ENCODE results near the gene GNAO1. TPM values are rescaled to one million over a fixed set of nuclear protein-coding genes. Genes with fewer than 3 reads are reported as not detected.

GNAO1 gene
- total RNA-seq, 2 experiments from 2014 or later, result 1.5 to 2.3 TPM

GRCh38 chr16:56221995-56222394, 30.7 kb downstream of the GNAO1 start:
- ChIA-PET POLR2A (interaction anchor here (0.7 kb wide), 1 partner anchor 111 kb away, joined by 4 read pairs; no protein-coding TSS in a partner anchor), CTCF (no interaction called here)
- H3K36me3 Mint-ChIP-seq (ENCODE audit: low read depth), result no peaks in the 10 kb centered on the region
- no peak overlapping the region for H3K27ac Mint-ChIP-seq
- no peak overlapping the region for H3K4me3 Mint-ChIP-seq
- DNase-seq (no peak), ATAC-seq (no peak)
- H3K9me3 Mint-ChIP-seq (ENCODE audit: low read depth), result no peaks in the 10 kb centered on the region
- intact Hi-C loops (cut with DNase I, micrococcal nuclease), result no loop called here
- no peaks in the 10 kb centered on the region for H3K27me3 Mint-ChIP-seq
- H3K4me1 Mint-ChIP-seq, result peaks cover 21% of the 10 kb centered on the region

- ChIA-PET CTCF (interaction anchor here (1.3 kb wide), 1 partner anchor 14 kb away, joined by 4 read pairs; no protein-coding TSS in a partner anchor), POLR2A (no interaction called here)
- no peak overlapping the region for H3K4me3 Mint-ChIP-seq
- ATAC-seq (no peak), DNase-seq (no peak)
- H3K9me3 Mint-ChIP-seq (ENCODE audit: low read depth), result no peaks in the 10 kb centered on the region
- no peaks in the 10 kb centered on the region for H3K36me3 Mint-ChIP-seq (ENCODE audit: low read depth)
- H3K27me3 Mint-ChIP-seq, result no peaks in the 10 kb centered on the region
- intact Hi-C loops (cut with DNase I, micrococcal nuclease), result no loop called here
- H3K27ac Mint-ChIP-seq, result no peak overlapping the region
- H3K4me1 Mint-ChIP-seq, result peaks cover 25% of the 10 kb centered on the region
Measured at GRCh38 chr16:56222474-56222997, 31.2 kb downstream of the GNAO1 start.

- POLR2A ChIA-PET, result no interaction called here
- intact Hi-C loops (cut with DNase I, micrococcal nuclease), result no loop called here
- no peaks in the 10 kb centered on the region for H3K9me3 Mint-ChIP-seq (ENCODE audit: low read depth)
- H3K27ac Mint-ChIP-seq, result no peak overlapping the region
- ATAC-seq (no peak), DNase-seq (no peak)
- no peaks in the 10 kb centered on the region for H3K36me3 Mint-ChIP-seq (ENCODE audit: low read depth)
- H3K27me3 Mint-ChIP-seq, result no peaks in the 10 kb centered on the region
- peaks cover 30% of the 10 kb centered on the region for H3K4me1 Mint-ChIP-seq
- H3K4me3 Mint-ChIP-seq, result no peak overlapping the region
- CTCF ChIA-PET, result interaction anchor here (0.7 to 1.2 kb wide), 2 partner anchors 93 to 482 kb away, joined by 5 read pairs; no protein-coding TSS in a partner anchor
Measured at GRCh38 chr16:56225017-56225742, 33.9 kb downstream of the GNAO1 start.

GRCh38 chr16:56226187-56226586, 34.9 kb downstream of the GNAO1 start:
- intact Hi-C loops (cut with DNase I, micrococcal nuclease), result no loop called here
- H3K27ac Mint-ChIP-seq, result no peak overlapping the region
- H3K9me3 Mint-ChIP-seq (ENCODE audit: low read depth), result no peaks in the 10 kb centered on the region
- H3K27me3 Mint-ChIP-seq, result no peaks in the 10 kb centered on the region
- no peak overlapping the region for H3K4me3 Mint-ChIP-seq
- H3K4me1 Mint-ChIP-seq, result peaks cover 30% of the 10 kb centered on the region
- ChIA-PET POLR2A (no interaction called here), CTCF (interaction anchor here (0.7 to 0.8 kb wide), 2 partner anchors 354 to 753 kb away, joined by 3 read pairs; no protein-coding TSS in a partner anchor)
- H3K36me3 Mint-ChIP-seq (ENCODE audit: low read depth), result no peaks in the 10 kb centered on the region
- ATAC-seq (no peak), DNase-seq (peak; percentile 9)

GRCh38 chr16:56226845-56227525, 35.7 kb downstream of the GNAO1 start:
- Mint-ChIP-seq H3K27ac (no peak overlapping the region), H3K36me3 (ENCODE audit: low read depth) (no peaks in the 10 kb centered on the region), H3K9me3 (ENCODE audit: low read depth) (no peaks in the 10 kb centered on the region), H3K4me1 (peaks cover 30% of the 10 kb centered on the region), H3K4me3 (no peak overlapping the region), H3K27me3 (no peaks in the 10 kb centered on the region)
- POLR2A ChIA-PET, result no interaction called here
- intact Hi-C loops (cut with DNase I, micrococcal nuclease), result no loop called here
- DNase-seq (no peak), ATAC-seq (no peak)
- CTCF ChIA-PET, result interaction anchor here (0.7 to 0.8 kb wide), 2 partner anchors 354 to 752 kb away, joined by 3 read pairs; no protein-coding TSS in a partner anchor

- DNase-seq (no peak), ATAC-seq (no peak)
- POLR2A ChIA-PET, result no interaction called here
- Mint-ChIP-seq H3K27me3 (no peaks in the 10 kb centered on the region), H3K4me3 (no peak overlapping the region), H3K36me3 (ENCODE audit: low read depth) (no peaks in the 10 kb centered on the region), H3K9me3 (ENCODE audit: low read depth) (no peaks in the 10 kb centered on the region), H3K27ac (no peak overlapping the region), H3K4me1 (peaks cover 30% of the 10 kb centered on the region)
- intact Hi-C loops (cut with DNase I, micrococcal nuclease), result no loop called here
- CTCF ChIA-PET, result no interaction called here
Measured at GRCh38 chr16:56227936-56228335, 36.6 kb downstream of the GNAO1 start.

- intact Hi-C loops (cut with DNase I, micrococcal nuclease), result no loop called here
- ATAC-seq, result no peak
- POLR2A ChIA-PET, result no interaction called here
Measured at GRCh38 chr16:56228476-56228875, 37.2 kb downstream of the GNAO1 start.

GRCh38 chr16:56233795-56234566, 42.7 kb downstream of the GNAO1 start:
- no peaks in the 10 kb centered on the region for H3K36me3 Mint-ChIP-seq (ENCODE audit: low read depth)
- H3K27ac Mint-ChIP-seq, result no peak overlapping the region
- intact Hi-C loops (cut with DNase I, micrococcal nuclease), result no loop called here
- H3K4me3 Mint-ChIP-seq, result no peak overlapping the region
- no peak for ATAC-seq
- no peaks in the 10 kb centered on the region for H3K9me3 Mint-ChIP-seq (ENCODE audit: low read depth)
- ChIA-PET CTCF (interaction anchor here (0.9 kb wide), 1 partner anchor 290 kb away, joined by 3 read pairs; no protein-coding TSS in a partner anchor), POLR2A (no interaction called here)
- H3K4me1 Mint-ChIP-seq, result no peaks in the 10 kb centered on the region
- no peaks in the 10 kb centered on the region for H3K27me3 Mint-ChIP-seq
- DNase-seq, result no peak

More at GRCh38 chr16:56228476-56228875, 37.2 kb downstream of the GNAO1 start:
- Mint-ChIP-seq H3K4me1 (peaks cover 30% of the 10 kb centered on the region), H3K9me3 (ENCODE audit: low read depth) (no peaks in the 10 kb centered on the region), H3K27ac (no peak overlapping the region), H3K27me3 (no peaks in the 10 kb centered on the region), H3K4me3 (no peak overlapping the region), H3K36me3 (ENCODE audit: low read depth) (no peaks in the 10 kb centered on the region)
- no peak for DNase-seq
- CTCF ChIA-PET, result no interaction called here

GRCh38 chr16:56234737-56235136, 43.4 kb downstream of the GNAO1 start:
- H3K4me3 Mint-ChIP-seq, result no peak overlapping the region
- DNase-seq (no peak), ATAC-seq (no peak)
- H3K27me3 Mint-ChIP-seq, result no peaks in the 10 kb centered on the region
- H3K4me1 Mint-ChIP-seq, result no peaks in the 10 kb centered on the region
- ChIA-PET CTCF (interaction anchor here (0.8 to 0.9 kb wide), 2 partner anchors 17 to 291 kb away, joined by 3 read pairs; no protein-coding TSS in a partner anchor), POLR2A (no interaction called here)
- H3K27ac Mint-ChIP-seq, result no peak overlapping the region
- no peaks in the 10 kb centered on the region for H3K36me3 Mint-ChIP-seq (ENCODE audit: low read depth)
- intact Hi-C loops (cut with DNase I, micrococcal nuclease), result no loop called here
- H3K9me3 Mint-ChIP-seq (ENCODE audit: low read depth), result no peaks in the 10 kb centered on the region

- ATAC-seq, result no peak
- no peak for DNase-seq
- no peak overlapping the region for H3K27ac Mint-ChIP-seq
- no peaks in the 10 kb centered on the region for H3K4me1 Mint-ChIP-seq
- no peaks in the 10 kb centered on the region for H3K36me3 Mint-ChIP-seq (ENCODE audit: low read depth)
- POLR2A ChIA-PET, result no interaction called here
- CTCF ChIA-PET, result no interaction called here
- H3K9me3 Mint-ChIP-seq (ENCODE audit: low read depth), result no peaks in the 10 kb centered on the region
- intact Hi-C loops (cut with DNase I, micrococcal nuclease), result no loop called here
- H3K4me3 Mint-ChIP-seq, result no peak overlapping the region
- no peaks in the 10 kb centered on the region for H3K27me3 Mint-ChIP-seq
Measured at GRCh38 chr16:56237451-56237930, 46.2 kb downstream of the GNAO1 start.

GRCh38 chr16:56238188-56238587, 46.9 kb downstream of the GNAO1 start:
- H3K4me3 Mint-ChIP-seq, result no peak overlapping the region
- H3K36me3 Mint-ChIP-seq (ENCODE audit: low read depth), result no peaks in the 10 kb centered on the region
- CTCF ChIA-PET, result no interaction called here
- DNase-seq, result no peak
- ATAC-seq, result no peak
- no peak overlapping the region for H3K27ac Mint-ChIP-seq
- no peaks in the 10 kb centered on the region for H3K9me3 Mint-ChIP-seq (ENCODE audit: low read depth)
- POLR2A ChIA-PET, result no interaction called here
- intact Hi-C loops (cut with DNase I, micrococcal nuclease), result no loop called here
- H3K27me3 Mint-ChIP-seq, result no peaks in the 10 kb centered on the region
- no peaks in the 10 kb centered on the region for H3K4me1 Mint-ChIP-seq
